ENCODE results near the gene HDAC9. TPM values are rescaled to one million over a fixed set of nuclear protein-coding genes. Genes with fewer than 3 reads are reported as not detected.

The HDAC9 gene
- total RNA-seq, 2 donors from 2014 or later: 1.5 to 4.0 TPM

DNA sequence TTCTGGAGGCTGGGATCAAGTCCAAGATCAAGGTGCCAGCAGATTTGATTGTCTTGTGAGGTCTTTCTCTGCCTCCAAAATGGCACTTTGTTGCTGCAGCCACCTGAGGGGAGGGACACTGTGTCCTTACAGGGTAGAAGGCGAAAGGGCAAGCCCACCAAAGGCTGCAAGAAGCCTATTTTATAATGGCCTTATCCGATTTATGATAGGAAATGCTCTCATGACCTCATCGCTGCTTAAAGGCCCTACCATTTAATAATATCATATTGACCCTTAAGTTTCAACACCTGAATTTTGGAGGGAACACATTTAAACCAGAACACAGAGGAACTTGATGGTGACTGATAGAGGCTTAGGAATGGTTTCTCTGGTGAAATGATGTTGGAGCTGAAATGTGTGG is 325.4 kb downstream of the HDAC9 start:
- TF ChIP-seq, protein P1, sequence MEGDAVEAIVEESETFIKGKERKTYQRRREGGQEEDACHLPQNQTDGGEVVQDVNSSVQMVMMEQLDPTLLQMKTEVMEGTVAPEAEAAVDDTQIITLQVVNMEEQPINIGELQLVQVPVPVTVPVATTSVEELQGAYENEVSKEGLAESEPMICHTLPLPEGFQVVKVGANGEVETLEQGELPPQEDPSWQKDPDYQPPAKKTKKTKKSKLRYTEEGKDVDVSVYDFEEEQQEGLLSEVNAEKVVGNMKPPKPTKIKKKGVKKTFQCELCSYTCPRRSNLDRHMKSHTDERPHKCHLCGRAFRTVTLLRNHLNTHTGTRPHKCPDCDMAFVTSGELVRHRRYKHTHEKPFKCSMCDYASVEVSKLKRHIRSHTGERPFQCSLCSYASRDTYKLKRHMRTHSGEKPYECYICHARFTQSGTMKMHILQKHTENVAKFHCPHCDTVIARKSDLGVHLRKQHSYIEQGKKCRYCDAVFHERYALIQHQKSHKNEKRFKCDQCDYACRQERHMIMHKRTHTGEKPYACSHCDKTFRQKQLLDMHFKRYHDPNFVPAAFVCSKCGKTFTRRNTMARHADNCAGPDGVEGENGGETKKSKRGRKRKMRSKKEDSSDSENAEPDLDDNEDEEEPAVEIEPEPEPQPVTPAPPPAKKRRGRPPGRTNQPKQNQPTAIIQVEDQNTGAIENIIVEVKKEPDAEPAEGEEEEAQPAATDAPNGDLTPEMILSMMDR (conservative IDR thresholded peaks at IDR 0.05): no peak
- no peak overlapping the region for H3K4me3 Mint-ChIP-seq

DNA sequence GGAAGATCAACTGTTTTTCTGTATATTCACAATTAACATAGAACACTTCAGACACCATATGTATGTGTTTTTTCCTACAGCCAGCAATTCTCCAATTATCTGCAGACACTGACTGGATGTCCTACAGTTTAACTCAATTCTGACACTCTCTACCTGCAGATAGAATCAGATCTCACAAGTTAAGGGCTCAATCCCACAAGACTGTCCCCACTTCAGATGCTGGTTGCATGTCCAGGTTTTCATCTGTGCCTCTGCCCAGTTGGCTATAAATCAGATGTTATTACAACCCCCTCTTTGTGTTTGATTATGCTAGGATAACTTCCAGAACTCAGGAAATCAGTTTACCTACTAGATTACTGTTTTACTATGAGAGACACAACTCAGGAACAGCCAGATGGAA is 326.0 kb downstream of the HDAC9 start:
- Histone ChIP-seq H3K27ac (ENCODE audit: low read depth, low read length) (no peak overlapping the region), H3K4me3 (ENCODE audit: low read length) (no peak overlapping the region), H3K9ac (ENCODE audit: extremely low read depth, low read length, poor library complexity, severe bottlenecking) (no peak overlapping the region), H3K27me3 (ENCODE audit: control insufficient read depth, insufficient read depth, low read length, poor library complexity, severe bottlenecking) (no peaks in the 10 kb centered on the region), H3K4me1 (ENCODE audit: control insufficient read depth, insufficient read depth, low read length) (no peaks in the 10 kb centered on the region), H3K9me3 (ENCODE audit: control insufficient read depth, low read length) (no peaks in the 10 kb centered on the region), H3K36me3 (ENCODE audit: control insufficient read depth, insufficient read depth, low read length) (no peaks in the 10 kb centered on the region)
- H3K27me3 Mint-ChIP-seq (ENCODE audit: insufficient read depth): no peaks in the 10 kb centered on the region
- H3K4me1 Mint-ChIP-seq: no peaks in the 10 kb centered on the region
- no peak for DNase-seq
- H3K27ac Mint-ChIP-seq: no peak overlapping the region
- H3K9me3 Mint-ChIP-seq: no peaks in the 10 kb centered on the region
- TF ChIP-seq, protein P1 (conservative IDR thresholded peaks at IDR 0.05): no peak
- no peaks in the 10 kb centered on the region for H3K36me3 Mint-ChIP-seq (ENCODE audit: low read depth)
- H3K4me3 Mint-ChIP-seq: no peak overlapping the region

More for the DNA sequence above, 325.4 kb downstream of the HDAC9 start:
- H3K4me1 Mint-ChIP-seq: no peaks in the 10 kb centered on the region
- H3K27me3 Mint-ChIP-seq (ENCODE audit: insufficient read depth): no peaks in the 10 kb centered on the region
- 94 to 100% methylated on average over 2 to 3 of the region's 3 CpGs for WGBS, 2 experiments (ENCODE audit: insufficient coverage in 1 of 2, insufficient read length in 1 of 2)
- H3K9me3 Mint-ChIP-seq: no peaks in the 10 kb centered on the region
- Histone ChIP-seq H3K4me1 (ENCODE audit: control insufficient read depth, insufficient read depth, low read length) (no peaks in the 10 kb centered on the region), H3K4me3 (ENCODE audit: low read length) (no peak overlapping the region), H3K27ac (ENCODE audit: low read depth, low read length) (no peak overlapping the region), H3K9me3 (ENCODE audit: control insufficient read depth, low read length) (no peaks in the 10 kb centered on the region), H3K9ac (ENCODE audit: extremely low read depth, low read length, poor library complexity, severe bottlenecking) (no peak overlapping the region), H3K27me3 (ENCODE audit: control insufficient read depth, insufficient read depth, low read length, poor library complexity, severe bottlenecking) (no peaks in the 10 kb centered on the region), H3K36me3 (ENCODE audit: control insufficient read depth, insufficient read depth, low read length) (no peaks in the 10 kb centered on the region)
- no peak overlapping the region for H3K27ac Mint-ChIP-seq
- no peaks in the 10 kb centered on the region for H3K36me3 Mint-ChIP-seq (ENCODE audit: low read depth)
- no peak for DNase-seq

DNA sequence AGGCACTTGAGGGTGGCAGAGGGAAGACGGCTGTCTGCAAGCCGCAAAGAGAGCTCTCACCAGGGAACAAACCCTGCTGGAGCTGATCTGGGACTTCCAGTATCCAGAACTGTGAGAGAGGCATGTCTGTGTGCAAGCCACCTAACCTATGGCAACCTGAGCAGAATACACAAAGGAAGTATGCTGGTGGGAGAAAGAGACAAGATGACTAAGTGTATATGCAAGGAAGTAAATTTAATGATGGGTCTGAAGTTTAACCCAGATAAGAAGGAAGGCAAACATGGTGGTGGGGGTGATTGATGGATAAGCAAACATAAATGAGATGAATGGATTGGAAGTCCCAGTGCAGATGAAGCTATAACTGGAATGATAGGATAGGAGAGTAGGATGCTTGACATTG is 328.6 kb downstream of the HDAC9 start:
- DNase-seq: no peak
- Histone ChIP-seq H3K27me3 (ENCODE audit: control insufficient read depth, insufficient read depth, low read length, poor library complexity, severe bottlenecking) (no peaks in the 10 kb centered on the region), H3K36me3 (ENCODE audit: control insufficient read depth, insufficient read depth, low read length) (no peaks in the 10 kb centered on the region), H3K4me1 (ENCODE audit: control insufficient read depth, insufficient read depth, low read length) (no peaks in the 10 kb centered on the region), H3K9ac (ENCODE audit: extremely low read depth, low read length, poor library complexity, severe bottlenecking) (no peak overlapping the region), H3K4me3 (ENCODE audit: low read length) (no peak overlapping the region), H3K9me3 (ENCODE audit: control insufficient read depth, low read length) (no peaks in the 10 kb centered on the region), H3K27ac (ENCODE audit: low read depth, low read length) (no peak overlapping the region)
- Mint-ChIP-seq H3K4me1 (no peaks in the 10 kb centered on the region), H3K27me3 (ENCODE audit: insufficient read depth) (no peaks in the 10 kb centered on the region), H3K36me3 (ENCODE audit: low read depth) (no peaks in the 10 kb centered on the region), H3K4me3 (no peak overlapping the region), H3K27ac (no peak overlapping the region), H3K9me3 (no peaks in the 10 kb centered on the region)
- TF ChIP-seq, protein P1 (conservative IDR thresholded peaks at IDR 0.05): no peak
- 93% methylated on average over 2 of the region's 2 CpGs for WGBS, 2 experiments (ENCODE audit: insufficient coverage in 1 of 2, insufficient read length in 1 of 2)
